WTC11 (cell line): Measurements from ENCODE around the gene NXN.
"Not testable (repeated sequence)": the region's sequence is repeated elsewhere in the genome, so short reads cannot be mapped to it uniquely, and the experiment has no call there.

Experiments used
- CTCF ChIP-seq: fragments of 200-600 bp; IDR thresholded peaks from 2 replicates; pipeline ENCODE4 v1.8.0; 2022; ENCODE audit warnings: antibody characterized with exemption
- E2F5 ChIP-seq: sonication (generic); formaldehyde crosslinking; IDR thresholded peaks from 2 replicates; pipeline ENCODE4 v1.8.1; 2022; ENCODE audit warnings: mild to moderate bottlenecking, moderate library complexity, missing genetic modification reagents
- NR2C2 ChIP-seq: sonication (generic); formaldehyde crosslinking; IDR thresholded peaks from 2 replicates; pipeline ENCODE4 v1.8.0; 2022; ENCODE audit warnings: mild to moderate bottlenecking, missing genetic modification reagents
- TP53 ChIP-seq: sonication (generic); formaldehyde crosslinking; IDR thresholded peaks from 2 replicates; pipeline ENCODE4 v1.8.1; 2023; ENCODE audit warnings: mild to moderate bottlenecking, missing genetic modification reagents
- ZBTB21 ChIP-seq: sonication (generic); formaldehyde crosslinking; IDR thresholded peaks from 2 replicates; pipeline ENCODE4 v1.8.1; 2023; ENCODE audit warnings: mild to moderate bottlenecking, missing genetic modification reagents, borderline replicate concordance
- ZNF281 ChIP-seq: sonication (generic); formaldehyde crosslinking; IDR thresholded peaks from 2 replicates; pipeline ENCODE4 v1.8.0; 2023; ENCODE audit warnings: mild to moderate bottlenecking, missing genetic modification reagents
- ZNF532 ChIP-seq: fragments of 250-450 bp; sonication (Bioruptor Pico); IDR thresholded peaks from 2 replicates; pipeline ENCODE4 v1.9.0; 2021; ENCODE audit warnings: mild to moderate bottlenecking, borderline replicate concordance

- not testable (repeated sequence) for TF ChIP-seq ZNF532 (CRISPR knock-in tag); ZNF281; ZBTB21 (CRISPR knock-in tag); TP53 (CRISPR knock-in tag); CTCF; E2F5; NR2C2 (CRISPR knock-in tag)
Observed at GRCh38 chr17:789931-790873, 189.4 kb downstream of the NXN start.
